ENCODE results near the gene BIRC2.

Gene BIRC2

GRCh38 chr11:102395720-102396393 is 48.8 kb downstream of the BIRC2 start:
- no peaks in the 10 kb centered on the region for H3K27me3 ChIP-seq (replicated peaks; ENCODE audit: control insufficient read depth, insufficient read depth, low read length)
- peaks cover 12% of the 10 kb centered on the region for H3K36me3 ChIP-seq (ENCODE audit: control insufficient read depth, insufficient read depth, low read length)
- no peak overlapping the region for H3K4me3 ChIP-seq (replicated peaks; ENCODE audit: low read depth, low read length)
- no peak for DNase-seq (ENCODE audit: extremely low read depth, insufficient read length)
- TF ChIP-seq CTCF (IDR thresholded peaks at IDR 0.05; ENCODE audit: insufficient read depth, low read length, poor library complexity, severe bottlenecking), result no peak

- no peak overlapping the region for H3K4me3 ChIP-seq (replicated peaks; ENCODE audit: low read depth, low read length)
- no peak for TF ChIP-seq CTCF (IDR thresholded peaks at IDR 0.05; ENCODE audit: insufficient read depth, low read length, poor library complexity, severe bottlenecking)
- peaks cover 7% of the 10 kb centered on the region for H3K36me3 ChIP-seq (ENCODE audit: control insufficient read depth, insufficient read depth, low read length)
- DNase-seq (ENCODE audit: extremely low read depth, insufficient read length), result no peak
- H3K27me3 ChIP-seq (replicated peaks; ENCODE audit: control insufficient read depth, insufficient read depth, low read length), result no peaks in the 10 kb centered on the region
These were observed 49.9 kb downstream of the BIRC2 start for GRCh38 chr11:102396708-102397563.

- no peak overlapping the region for H3K4me3 ChIP-seq (replicated peaks; ENCODE audit: low read depth, low read length)
- DNase-seq (ENCODE audit: extremely low read depth, insufficient read length), result no peak
- peaks cover 4% of the 10 kb centered on the region for H3K36me3 ChIP-seq (ENCODE audit: control insufficient read depth, insufficient read depth, low read length)
- TF ChIP-seq CTCF (IDR thresholded peaks at IDR 0.05; ENCODE audit: insufficient read depth, low read length, poor library complexity, severe bottlenecking), result no peak
- H3K27me3 ChIP-seq (replicated peaks; ENCODE audit: control insufficient read depth, insufficient read depth, low read length), result no peaks in the 10 kb centered on the region
These were observed 51.3 kb downstream of the BIRC2 start for GRCh38 chr11:102398297-102398696.

- Histone ChIP-seq H3K4me3 (replicated peaks; ENCODE audit: low read depth, low read length) (no peak overlapping the region), H3K27me3 (replicated peaks; ENCODE audit: control insufficient read depth, insufficient read depth, low read length) (no peaks in the 10 kb centered on the region), H3K36me3 (ENCODE audit: control insufficient read depth, insufficient read depth, low read length) (peaks cover 4% of the 10 kb centered on the region)
- DNase-seq (ENCODE audit: extremely low read depth, insufficient read length), result no peak
- TF ChIP-seq CTCF (IDR thresholded peaks at IDR 0.05; ENCODE audit: insufficient read depth, low read length, poor library complexity, severe bottlenecking), result no peak
These were observed 52.2 kb downstream of the BIRC2 start for GRCh38 chr11:102399189-102399588.

GRCh38 chr11:102400603-102401002 is 53.6 kb downstream of the BIRC2 start:
- H3K36me3 ChIP-seq (ENCODE audit: control insufficient read depth, insufficient read depth, low read length), result peaks cover 4% of the 10 kb centered on the region
- no peak for DNase-seq (ENCODE audit: extremely low read depth, insufficient read length)
- no peaks in the 10 kb centered on the region for H3K27me3 ChIP-seq (replicated peaks; ENCODE audit: control insufficient read depth, insufficient read depth, low read length)
- no peak overlapping the region for H3K4me3 ChIP-seq (replicated peaks; ENCODE audit: low read depth, low read length)
- no peak for TF ChIP-seq CTCF (IDR thresholded peaks at IDR 0.05; ENCODE audit: insufficient read depth, low read length, poor library complexity, severe bottlenecking)
